A673 (cell line): ENCODE measurements around the gene EPHB6. TPM values are rescaled to one million over a fixed set of nuclear protein-coding genes. Genes with fewer than 3 reads are reported as not detected.

Experiments used
- BruUV-seq: library from RNA; stranded (reverse); fragments of 400-500 nt; replicated peaks from 2 replicates; lab custom pipeline; 2021; lab: Mats Ljungman, UMichigan
- CTCF ChIA-PET: fragments of 300-600 bp; sonication (Branson Sonifier 250); formaldehyde crosslinking; loops from one replicate; lab custom pipeline; 2022; ENCODE audit warnings: antibody characterized with exemption; lab: Charles Lee
- POLR2A ChIA-PET: fragments of 300-600 bp; sonication (Branson Sonifier 250); formaldehyde crosslinking; loops from one replicate; lab custom pipeline; 2022; ENCODE audit warnings: antibody characterized with exemption; ENCODE audit not compliant: low non-redundant PET; lab: Charles Lee
- DNase-seq: peaks from one replicate; pipeline ENCODE4 v3.0.0-alpha.2; 2015; ENCODE audit warnings: low spot score
- H3K27ac ChIP-seq: fragments of 200-600 bp; sonication (generic); 2 replicates; pipeline ENCODE4 v1.5.1; 2016; ENCODE audit warnings: mixed run types, low read depth, mild to moderate bottlenecking, mixed read lengths, antibody characterized with exemption, low read length; ENCODE audit not compliant: poor library complexity, severe bottlenecking
- H3K27me3 ChIP-seq: fragments of 200-600 bp; sonication (generic); replicated peaks from 2 replicates; pipeline ENCODE4 v1.6.1; 2017; ENCODE audit warnings: mixed run types, low read depth, mild to moderate bottlenecking, mixed read lengths, antibody characterized with exemption, low read length; ENCODE audit not compliant: insufficient read depth, poor library complexity
- H3K36me3 ChIP-seq: fragments of 200-600 bp; sonication (generic); 2 replicates; pipeline ENCODE4 v1.6.1; 2016; ENCODE audit warnings: mixed run types, mild to moderate bottlenecking, mixed read lengths, antibody characterized with exemption, low read length; ENCODE audit not compliant: insufficient read depth, poor library complexity, severe bottlenecking
- H3K4me1 ChIP-seq: fragments of 200-600 bp; sonication (generic); 2 replicates; pipeline ENCODE4 v1.6.1; 2017; ENCODE audit warnings: mixed run types, mild to moderate bottlenecking, mixed read lengths, antibody characterized with exemption, low read length; ENCODE audit not compliant: insufficient read depth, poor library complexity, severe bottlenecking
- H3K4me3 ChIP-seq: fragments of 200-600 bp; sonication (generic); 2 replicates; pipeline ENCODE4 v1.5.1; 2016; ENCODE audit warnings: low read depth, mixed run types, mild to moderate bottlenecking, mixed read lengths, low read length; ENCODE audit not compliant: poor library complexity, severe bottlenecking
- H3K9me3 ChIP-seq: fragments of 200-600 bp; sonication (generic); 2 replicates; pipeline ENCODE4 v1.6.1; 2016; ENCODE audit warnings: mixed run types, low read depth, mild to moderate bottlenecking, mixed read lengths, antibody characterized with exemption, low read length; ENCODE audit not compliant: poor library complexity, severe bottlenecking
- CTCF ChIP-seq: fragments of 300-800, 200-600 bp; sonication (generic); conservative IDR thresholded peaks from 2 replicates; pipeline ENCODE4 v1.5.1; 2017; ENCODE audit warnings: low read depth, mild to moderate bottlenecking, antibody characterized with exemption, low read length, moderate library complexity, mixed read lengths
- EZH2 ChIP-seq: fragments of 200-600 bp; sonication (generic); IDR thresholded peaks from 2 replicates; pipeline ENCODE4 v1.6.1; 2017; ENCODE audit warnings: borderline replicate concordance, low read depth, mild to moderate bottlenecking, mixed read lengths, antibody characterized with exemption, low read length; ENCODE audit not compliant: poor library complexity, severe bottlenecking
- intact Hi-C: fragments of 100-400 bp; cut with micrococcal nuclease; formaldehyde crosslinking; loops from one replicate; pipeline ENCODE4 v1.10.0; 2022; ENCODE audit not compliant: unreplicated experiment
- total RNA-seq: library from RNA; stranded (reverse); gene quantifications from 2 replicates; pipeline ENCODE4 v1.2.3, GENCODE V29; 2021

Gene EPHB6
- total RNA-seq, 1 experiment from 2014 or later: 0.49 TPM

GRCh38 chr7:142869434-142869833, 14.6 kb downstream of the EPHB6 start:
- no peaks in the 10 kb centered on the region for H3K9me3 ChIP-seq
- POLR2A ChIA-PET: no interaction called here
- no peak overlapping the region for H3K4me3 ChIP-seq
- no peak overlapping the region for H3K27ac ChIP-seq
- intact Hi-C loops: no loop called here
- DNase-seq: no peak
- no peaks in the 10 kb centered on the region for H3K27me3 ChIP-seq
- no TSS peak for BruUV-seq
- no peaks in the 10 kb centered on the region for H3K4me1 ChIP-seq
- no peaks in the 10 kb centered on the region for H3K36me3 ChIP-seq
- CTCF ChIA-PET: no interaction called here
- no peak for TF ChIP-seq CTCF
- no peak for TF ChIP-seq EZH2

- Histone ChIP-seq H3K9me3 (no peaks in the 10 kb centered on the region), H3K4me1 (no peaks in the 10 kb centered on the region), H3K4me3 (no peak overlapping the region), H3K36me3 (no peaks in the 10 kb centered on the region), H3K27ac (no peak overlapping the region), H3K27me3 (no peaks in the 10 kb centered on the region)
- ChIA-PET POLR2A (no interaction called here), CTCF (no interaction called here)
- DNase-seq: no peak
- no TSS peak for BruUV-seq
- TF ChIP-seq EZH2 (no peak), CTCF (no peak)
- intact Hi-C loops: loop anchor here (5.0 kb wide), 1 partner anchor 52 kb away; no protein-coding TSS in a partner anchor
These were observed 15.3 kb downstream of the EPHB6 start for GRCh38 chr7:142870147-142870559.

- Histone ChIP-seq H3K4me1 (no peaks in the 10 kb centered on the region), H3K9me3 (no peaks in the 10 kb centered on the region), H3K27ac (no peak overlapping the region), H3K4me3 (no peak overlapping the region), H3K36me3 (no peaks in the 10 kb centered on the region), H3K27me3 (no peaks in the 10 kb centered on the region)
- ChIA-PET CTCF (no interaction called here), POLR2A (no interaction called here)
- intact Hi-C loops: loop anchor here (5.0 kb wide), 1 partner anchor 52 kb away; no protein-coding TSS in a partner anchor
- DNase-seq: no peak
- no TSS peak for BruUV-seq
- TF ChIP-seq CTCF (no peak), EZH2 (no peak)
These were observed 15.8 kb downstream of the EPHB6 start for GRCh38 chr7:142870566-142871259.
